IMR-90 (cell line): ENCODE measurements around the gene PRKN. TPM values are rescaled to one million over a fixed set of nuclear protein-coding genes. Genes with fewer than 3 reads are reported as not detected.

Source experiments
- ATAC-seq: fragments of 200-7000 bp; cut with Tn5 transposase; 2 replicates; pipeline ENCODE4 v1.9.1; 2020; ENCODE audit warnings: low read depth, mild to moderate bottlenecking, moderate library complexity
- BruUV-seq: library from RNA; stranded (reverse); fragments of 400-500 nt; replicated peaks from 2 replicates; lab custom pipeline; 2021; lab: Mats Ljungman, UMichigan
- CTCF ChIA-PET: fragments of 300-600 bp; formaldehyde crosslinking; extraction: SDS; loops from one replicate; lab custom pipeline; 2021; ENCODE audit warnings: antibody characterized with exemption; lab: Yijun Ruan, JAX
- POLR2A ChIA-PET: fragments of 300-600 bp; sonication (Branson Sonifier 250); formaldehyde crosslinking; loops from one replicate; lab custom pipeline; 2022; ENCODE audit warnings: antibody characterized with exemption; ENCODE audit not compliant: unreplicated experiment; lab: Charles Lee
- DNase-seq: peaks from one replicate; pipeline ENCODE4 v3.0.0; 2013
- H2AFZ ChIP-seq: replicated peaks from 2 replicates; pipeline ENCODE3; 2013; ENCODE audit warnings: low read length, mild to moderate bottlenecking; ENCODE audit not compliant: poor library complexity
- H2AK5ac ChIP-seq: 2 replicates; pipeline ENCODE4 v1.6.1; 2013; ENCODE audit warnings: low read depth, low read length, inconsistent platforms
- H2AK9ac ChIP-seq: replicated peaks from 2 replicates; pipeline ENCODE3; 2013; ENCODE audit warnings: mild to moderate bottlenecking, low read depth, low read length, moderate library complexity; ENCODE audit not compliant: poor library complexity
- H2BK120ac ChIP-seq: 2 replicates; pipeline ENCODE4 v1.6.1; 2013; ENCODE audit warnings: low read depth, low read length, inconsistent platforms
- H2BK15ac ChIP-seq: 3 replicates; pipeline ENCODE4 v1.6.1; 2013; ENCODE audit warnings: low read depth, low read length, inconsistent platforms
- H2BK20ac ChIP-seq: 2 replicates; pipeline ENCODE4 v1.6.1; 2013; ENCODE audit warnings: low read depth, mild to moderate bottlenecking, inconsistent platforms, low read length, moderate library complexity
- H2BK5ac ChIP-seq: 2 replicates; pipeline ENCODE4 v1.6.1; 2013; ENCODE audit warnings: mild to moderate bottlenecking, low read depth, low read length, inconsistent platforms; ENCODE audit not compliant: poor library complexity, severe bottlenecking
- H3K14ac ChIP-seq: replicated peaks from 2 replicates; pipeline ENCODE4 v1.6.1; 2013; ENCODE audit warnings: low read depth, low read length, inconsistent platforms
- H3K18ac ChIP-seq: 2 replicates; pipeline ENCODE4 v1.6.1; 2013; ENCODE audit warnings: low read depth, low read length, control low read depth
- H3K23ac ChIP-seq: 2 replicates; pipeline ENCODE4 v1.6.1; 2013; ENCODE audit warnings: low read depth, low read length, inconsistent platforms
- H3K27ac ChIP-seq: 2 replicates; pipeline ENCODE4 v1.5.1; 2013; ENCODE audit warnings: mild to moderate bottlenecking, control low read depth, low read length; ENCODE audit not compliant: insufficient read depth
- H3K27me3 ChIP-seq: 2 replicates; pipeline ENCODE4 v1.6.1; 2013; ENCODE audit warnings: low read length; ENCODE audit not compliant: control insufficient read depth, insufficient read depth
- H3K36me3 ChIP-seq: 2 replicates; pipeline ENCODE4 v1.6.1; 2013; ENCODE audit warnings: low read length, mixed read lengths; ENCODE audit not compliant: control insufficient read depth, insufficient read depth
- H3K4ac ChIP-seq: 2 replicates; pipeline ENCODE4 v1.6.1; 2013; ENCODE audit warnings: low read depth, low read length, inconsistent platforms
- H3K4me1 ChIP-seq: 2 replicates; pipeline ENCODE4 v1.6.1; 2013; ENCODE audit warnings: low read length, mixed read lengths; ENCODE audit not compliant: control insufficient read depth, insufficient read depth
- H3K4me2 ChIP-seq: 2 replicates; pipeline ENCODE4 v1.6.1; 2013; ENCODE audit warnings: low read depth, mild to moderate bottlenecking, control low read depth, low read length, moderate library complexity
- H3K4me3 ChIP-seq: 2 replicates; pipeline ENCODE4 v1.5.1; 2013; ENCODE audit warnings: low read depth, mild to moderate bottlenecking, control low read depth, low read length, moderate library complexity; ENCODE audit not compliant: insufficient read depth
- H3K56ac ChIP-seq: 2 replicates; pipeline ENCODE4 v1.6.1; 2013; ENCODE audit warnings: low read length, inconsistent platforms; ENCODE audit not compliant: insufficient read depth; ENCODE audit errors: extremely low read depth
- H3K79me1 ChIP-seq, 2 experiments: 2 replicates each; pipeline ENCODE4 v1.6.1; 2013; ENCODE audit warnings: low read length in 2 of 2, inconsistent platforms in 1 of 2, low read depth in 1 of 2
- H3K9ac ChIP-seq: 2 replicates; pipeline ENCODE4 v1.6.1; 2013; ENCODE audit warnings: low read depth, low read length, control low read depth
- H3K9me1 ChIP-seq: 2 replicates; pipeline ENCODE4 v1.6.1; 2013; ENCODE audit warnings: low read length, inconsistent platforms; ENCODE audit not compliant: insufficient read depth
- H3K9me3 ChIP-seq: 2 replicates; pipeline ENCODE4 v1.6.1; 2013; ENCODE audit warnings: low read length; ENCODE audit not compliant: control insufficient read depth, insufficient read depth
- H4K20me1 ChIP-seq: 2 replicates; pipeline ENCODE4 v1.6.1; 2013; ENCODE audit warnings: low read length, inconsistent platforms; ENCODE audit not compliant: insufficient read depth
- H4K5ac ChIP-seq: 2 replicates; pipeline ENCODE4 v1.6.1; 2013; ENCODE audit warnings: mild to moderate bottlenecking, low read depth, low read length, control low read depth
- H4K8ac ChIP-seq, 2 experiments: 2 replicates each; pipeline ENCODE4 v1.6.1; 2013; ENCODE audit warnings: low read depth in 2 of 2, low read length in 2 of 2, control low read depth in 1 of 2, inconsistent platforms in 1 of 2
- H4K91ac ChIP-seq: 2 replicates; pipeline ENCODE4 v1.6.1; 2013; ENCODE audit warnings: low read depth, low read length, inconsistent platforms; ENCODE audit not compliant: insufficient read depth
- BHLHE40 ChIP-seq: fragments of 150-350 bp; IDR thresholded peaks from 2 replicates; pipeline ENCODE4 v1.6.1; 2016; ENCODE audit warnings: mild to moderate bottlenecking, low read depth, low read length
- CEBPB ChIP-seq: IDR thresholded peaks from 2 replicates; pipeline ENCODE4 v1.6.1; 2012; ENCODE audit warnings: low read depth, low read length, improper control_type of control experiment
- CHD1 ChIP-seq: IDR thresholded peaks from 2 replicates; pipeline ENCODE4 v1.6.1; 2012; ENCODE audit warnings: low read depth, low read length, improper control_type of control experiment
- CTCF ChIP-seq: conservative IDR thresholded peaks from 2 replicates; pipeline ENCODE4 v1.5.1; 2012; ENCODE audit warnings: mild to moderate bottlenecking, low read depth, low read length, improper control_type of control experiment
- ELK1 ChIP-seq: fragments of 150-350 bp; IDR thresholded peaks from 2 replicates; pipeline ENCODE4 v1.6.1; 2016; ENCODE audit warnings: low read depth, mild to moderate bottlenecking, low read length, moderate library complexity, borderline replicate concordance
- FOS ChIP-seq: fragments of 150-350 bp; IDR thresholded peaks from 2 replicates; pipeline ENCODE4 v1.6.1; 2016; ENCODE audit warnings: low read depth, low read length
- MAFK ChIP-seq: IDR thresholded peaks from 2 replicates; pipeline ENCODE4 v1.6.1; 2012; ENCODE audit warnings: low read depth, low read length, improper control_type of control experiment
- MAZ ChIP-seq: IDR thresholded peaks from 2 replicates; pipeline ENCODE4 v1.6.1; 2012; ENCODE audit warnings: low read depth, mild to moderate bottlenecking, low read length, improper control_type of control experiment, moderate library complexity, borderline replicate concordance
- MXI1 ChIP-seq: IDR thresholded peaks from 2 replicates; pipeline ENCODE4 v1.6.1; 2012; ENCODE audit warnings: low read depth, mild to moderate bottlenecking, low read length, moderate library complexity, borderline replicate concordance
- NFE2L2 ChIP-seq: fragments of 150-350 bp; IDR thresholded peaks from 2 replicates; pipeline ENCODE4 v1.6.1; 2016; ENCODE audit warnings: low read depth, mild to moderate bottlenecking, low read length
- POLR2A ChIP-seq: IDR thresholded peaks from 2 replicates; pipeline ENCODE4 v1.6.1; 2012; ENCODE audit warnings: mild to moderate bottlenecking, low read depth, low read length
- RAD21 ChIP-seq: IDR thresholded peaks from 2 replicates; pipeline ENCODE4 v1.6.1; 2012; ENCODE audit warnings: low read length, improper control_type of control experiment
- RCOR1 ChIP-seq: IDR thresholded peaks from 2 replicates; pipeline ENCODE4 v1.6.1; 2012; ENCODE audit warnings: mild to moderate bottlenecking, low read length, improper control_type of control experiment; ENCODE audit not compliant: insufficient replicate concordance
- RFX5 ChIP-seq: IDR thresholded peaks from 2 replicates; pipeline ENCODE4 v1.8.0; 2012; ENCODE audit warnings: low read depth, mild to moderate bottlenecking, low read length, moderate library complexity
- SMC3 ChIP-seq: fragments of 150-350 bp; IDR thresholded peaks from 2 replicates; pipeline ENCODE4 v1.6.1; 2016; ENCODE audit warnings: low read depth, mild to moderate bottlenecking, antibody characterized with exemption, low read length, moderate library complexity
- USF2 ChIP-seq: fragments of 150-350 bp; IDR thresholded peaks from 2 replicates; pipeline ENCODE4 v1.6.1; 2017; ENCODE audit warnings: mild to moderate bottlenecking, antibody characterized with exemption, low read length, low read depth
- WGBS, 2 experiments: methylation state at CpG; one replicate each; pipeline versions ENCODE4 v1.1.5 to v1.1.7; 2013; ENCODE audit warnings: missing lambda C conversion rate in 2 of 2; ENCODE audit not compliant: insufficient read length in 1 of 2; ENCODE audit errors: extremely low coverage in 2 of 2; 5-methylcytosine and 5-hydroxymethylcytosine counted together
- dilution Hi-C: fragments of 300-500 bp; cut with HindIII; formaldehyde crosslinking; loops from one replicate; pipeline ENCODE4 v1.14.3; 2018; ENCODE audit warnings: low sequenced_read_pairs; ENCODE audit not compliant: unreplicated experiment
- in situ Hi-C: fragments of 300-500 bp; cut with MboI; formaldehyde crosslinking; loops from 3 replicates; pipeline ENCODE4 v1.14.3; 2019; ENCODE audit warnings: low sequenced_read_pairs, inconsistent platforms, mixed read lengths
- intact Hi-C: fragments of 100-400 bp; cut with micrococcal nuclease; formaldehyde crosslinking; loops from 2 replicates; pipeline ENCODE4 v1.10.0; 2022
- polyA plus RNA-seq, 3 experiments: library from polyadenylated mRNA; depleted of rRNA; stranded (reverse); fragments of >200 nt; gene quantifications; 2 replicates each; pipeline ENCODE4 v1.2.3, GENCODE V29; 2012; ENCODE audit warnings: low replicate concordance in 1 of 3
- total RNA-seq: library from RNA; depleted of rRNA; stranded (reverse); fragments of >200 nt; gene quantifications from 2 replicates; pipeline ENCODE4 v1.2.3, GENCODE V29; 2012

The PRKN gene
- total and polyA plus RNA-seq, 2 of the 4 experiments (the other 2 are of a cell fraction): 0.15 to 0.18 TPM

GRCh38 chr6:161639772-161640171 is 1087.8 kb downstream of the PRKN start:
- no peak overlapping the region for H2AFZ ChIP-seq
- no peak overlapping the region for H3K14ac ChIP-seq
- no peak for TF ChIP-seq CEBPB
- no peak for TF ChIP-seq MAZ
- no peak for TF ChIP-seq CTCF
- no peak for TF ChIP-seq RCOR1
- no peak for TF ChIP-seq SMC3
- no peak for TF ChIP-seq USF2
- TF ChIP-seq MAFK: no peak
- TF ChIP-seq BHLHE40: no peak
- no peak for TF ChIP-seq RAD21
- no peak for TF ChIP-seq RFX5
- TF ChIP-seq FOS: no peak
- TF ChIP-seq POLR2A: no peak
- TF ChIP-seq CHD1: no peak
- TF ChIP-seq NFE2L2: no peak
- TF ChIP-seq ELK1: no peak
- TF ChIP-seq MXI1: no peak
- H3K27me3 ChIP-seq: no peaks in the 10 kb centered on the region
- no CpG with 5 or more reads among the region's 2 CpGs for WGBS, 2 experiments
- in situ Hi-C loops: no loop called here
- H4K8ac ChIP-seq: no peak overlapping the region
- no peak overlapping the region for H4K91ac ChIP-seq
- no peak overlapping the region for H3K9ac ChIP-seq
- no peak overlapping the region for H3K23ac ChIP-seq
- H3K4ac ChIP-seq: no peak overlapping the region
- no TSS peak for BruUV-seq
- no peak overlapping the region for H3K56ac ChIP-seq
- no peak overlapping the region for H2BK120ac ChIP-seq
- H3K27ac ChIP-seq: no peak overlapping the region
- no peak overlapping the region for H2AK5ac ChIP-seq
- no peak overlapping the region for H2BK15ac ChIP-seq
- H3K36me3 ChIP-seq: no peaks in the 10 kb centered on the region
- no peak for DNase-seq
- H2AK9ac ChIP-seq: no peak overlapping the region
- no peaks in the 10 kb centered on the region for H3K79me1 ChIP-seq
- H3K4me2 ChIP-seq: no peak overlapping the region
- no peaks in the 10 kb centered on the region for H3K4me1 ChIP-seq
- no peaks in the 10 kb centered on the region for H3K9me1 ChIP-seq
- no peak overlapping the region for H3K4me3 ChIP-seq
- no peak overlapping the region for H2BK20ac ChIP-seq
- no peak overlapping the region for H4K5ac ChIP-seq
- CTCF ChIA-PET: no interaction called here
- no peak for ATAC-seq
- H2BK5ac ChIP-seq: no peak overlapping the region
- intact Hi-C loops: no loop called here
- POLR2A ChIA-PET: no interaction called here
- no peaks in the 10 kb centered on the region for H4K20me1 ChIP-seq
- H3K18ac ChIP-seq: no peak overlapping the region
- dilution Hi-C loops: no loop called here
- peaks cover 35% of the 10 kb centered on the region for H3K9me3 ChIP-seq
